ENCODE measurements around the gene GIPC3.

GIPC3 gene

DNA sequence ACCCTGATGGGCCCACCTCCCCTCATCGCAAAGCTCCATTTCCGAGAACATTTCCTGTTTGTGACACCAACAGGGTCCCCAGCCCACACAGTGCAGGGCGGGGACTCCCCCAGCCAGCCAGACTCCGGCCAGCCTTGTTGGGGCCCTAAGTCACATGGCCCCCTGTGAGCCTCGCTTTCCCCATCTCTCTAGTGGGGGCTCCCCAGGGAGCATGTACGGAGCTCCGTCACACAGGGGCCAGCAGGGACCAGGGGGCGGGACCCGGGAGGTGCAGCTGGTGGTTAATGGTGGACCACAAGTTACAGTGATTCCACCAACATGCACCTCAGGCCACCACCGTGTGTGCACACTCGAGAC lies 19.7 kb downstream of the GIPC3 start:
- no peak for DNase-seq (ENCODE audit: low read depth in 2 of 3, low spot score in 2 of 3)

- no peak for DNase-seq (ENCODE audit: low read depth in 2 of 3, low spot score in 2 of 3)
Observed at GRCh38 chr19:3605361-3605760, 20.1 kb downstream of the GIPC3 start.

DNA sequence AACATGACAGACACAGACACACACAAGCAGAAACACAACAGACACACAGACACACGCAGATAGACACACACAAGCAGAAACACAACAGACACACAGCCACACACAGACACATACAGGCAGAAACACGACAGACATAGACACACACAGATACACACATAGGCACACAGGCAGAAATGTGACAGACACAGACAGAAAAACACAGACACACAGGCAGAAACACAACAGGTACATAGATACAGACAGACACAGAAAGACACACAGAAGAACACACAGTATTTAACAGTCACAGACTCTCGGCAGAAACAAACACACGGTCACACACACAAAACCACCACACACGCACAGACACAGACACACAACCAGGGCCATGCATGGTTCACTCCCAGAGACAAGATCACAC lies 20.5 kb downstream of the GIPC3 start:
- no peak for DNase-seq (ENCODE audit: low read depth in 2 of 3, low spot score in 2 of 3)

GRCh38 chr19:3606174-3606689 lies 21.0 kb downstream of the GIPC3 start:
- no peak for DNase-seq (ENCODE audit: low read depth in 2 of 3, low spot score in 2 of 3)

- peak in 2 of 3 experiments; percentile 42 to 52 for DNase-seq (ENCODE audit: low read depth in 2 of 3, low spot score in 2 of 3)
Observed at GRCh38 chr19:3606690-3607289, 21.5 kb downstream of the GIPC3 start, which contains the start of gene TBXA2R. TBXA2R (minus strand) TSS chr19:3606875; CDS start chr19:3600634, 6,241 bp downstream.

DNA sequence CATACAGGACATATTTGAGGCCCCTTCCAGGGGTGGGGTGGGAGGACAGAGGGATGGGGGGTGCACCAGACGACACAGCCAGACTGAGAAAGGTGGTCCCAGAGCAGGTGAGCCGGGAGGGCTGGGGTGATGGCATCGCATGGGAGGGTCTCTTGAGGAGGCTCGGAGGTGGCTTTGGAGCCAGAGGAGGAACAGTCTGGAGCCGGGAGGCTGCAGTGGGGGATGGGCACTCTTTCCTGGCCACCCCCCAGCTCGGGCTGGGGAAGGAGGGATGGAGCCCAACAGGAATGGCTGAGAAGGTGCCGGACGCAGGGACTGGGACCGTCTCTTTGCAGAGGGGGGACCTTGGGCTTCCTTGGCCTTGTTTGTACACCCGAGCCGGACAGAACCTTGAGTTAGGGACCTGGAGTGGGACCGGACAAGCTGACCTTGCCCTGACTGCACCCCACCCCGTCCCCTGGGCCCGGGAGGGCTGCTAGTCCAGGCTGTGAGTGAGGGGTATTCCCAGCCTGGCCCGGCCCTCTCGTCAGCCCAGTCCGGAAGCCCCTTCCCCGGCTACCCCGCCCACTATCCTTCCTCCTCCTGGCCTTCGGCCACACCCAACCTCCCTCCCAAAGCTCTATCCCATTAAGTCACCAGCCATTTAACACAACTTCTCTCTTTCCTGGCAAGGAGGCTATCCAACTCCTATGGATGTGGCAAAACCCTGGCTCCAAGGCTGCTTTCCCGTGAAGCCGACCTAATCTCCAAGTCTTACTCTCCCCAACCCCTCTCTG lies 22.2 kb downstream of the GIPC3 start:
- DNase-seq (ENCODE audit: low read depth in 2 of 3, low spot score in 2 of 3) = no peak

GRCh38 chr19:3608079-3608641 lies 22.9 kb downstream of the GIPC3 start:
- DNase-seq (ENCODE audit: low read depth in 2 of 3, low spot score in 2 of 3) = no peak

GRCh38 chr19:3608750-3609322 lies 23.6 kb downstream of the GIPC3 start:
- DNase-seq (ENCODE audit: low read depth in 2 of 3, low spot score in 2 of 3) = no peak

DNA sequence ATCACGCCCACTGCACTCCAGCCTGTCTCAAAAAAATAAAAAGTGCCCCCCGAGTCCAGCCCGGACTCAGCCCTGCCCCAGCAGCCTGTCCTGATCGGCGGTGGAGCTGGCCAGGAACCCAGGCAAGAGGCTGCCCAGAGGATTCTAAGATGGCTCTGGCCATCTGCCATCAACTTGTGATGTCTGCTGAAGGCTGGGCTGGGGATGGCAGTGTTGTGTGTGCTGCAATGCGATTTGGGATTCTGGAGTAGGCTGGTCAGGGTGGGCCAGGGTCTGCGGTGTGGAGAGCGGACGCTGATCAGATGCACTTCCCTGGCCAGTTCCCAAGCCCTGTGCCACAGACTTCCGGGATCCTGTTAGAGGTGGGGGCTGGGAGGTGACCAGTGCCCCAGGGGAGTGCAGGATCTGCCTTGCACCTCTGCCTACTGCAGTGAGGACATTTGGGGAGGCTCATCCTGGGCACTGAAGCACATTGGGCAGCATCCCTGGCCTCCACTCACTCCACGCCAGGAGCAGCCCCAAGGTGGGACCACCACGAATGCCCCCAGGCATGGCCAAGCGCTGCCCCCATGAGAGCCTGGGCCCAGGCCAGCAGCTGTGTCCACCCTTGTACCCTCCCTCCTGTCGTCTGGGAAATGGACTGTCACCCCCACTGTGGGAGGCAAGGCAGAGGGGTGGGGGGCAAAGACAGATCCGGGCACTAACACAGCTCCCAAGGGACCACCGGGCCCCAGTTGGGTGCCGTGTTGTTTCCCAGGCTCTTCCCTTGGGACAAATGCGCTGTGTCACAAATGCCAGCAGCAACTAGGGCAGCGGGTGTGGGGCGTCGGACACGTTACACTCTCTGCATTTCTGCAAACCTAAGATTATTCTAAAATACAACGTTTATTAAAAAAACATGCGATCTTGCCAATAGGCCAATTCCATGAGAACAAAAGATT lies 24.8 kb downstream of the GIPC3 start:
- no peak for DNase-seq (ENCODE audit: low read depth in 2 of 3, low spot score in 2 of 3)

GRCh38 chr19:3610745-3611717 lies 25.8 kb downstream of the GIPC3 start:
- no peak for DNase-seq (ENCODE audit: low read depth in 2 of 3, low spot score in 2 of 3)

DNA sequence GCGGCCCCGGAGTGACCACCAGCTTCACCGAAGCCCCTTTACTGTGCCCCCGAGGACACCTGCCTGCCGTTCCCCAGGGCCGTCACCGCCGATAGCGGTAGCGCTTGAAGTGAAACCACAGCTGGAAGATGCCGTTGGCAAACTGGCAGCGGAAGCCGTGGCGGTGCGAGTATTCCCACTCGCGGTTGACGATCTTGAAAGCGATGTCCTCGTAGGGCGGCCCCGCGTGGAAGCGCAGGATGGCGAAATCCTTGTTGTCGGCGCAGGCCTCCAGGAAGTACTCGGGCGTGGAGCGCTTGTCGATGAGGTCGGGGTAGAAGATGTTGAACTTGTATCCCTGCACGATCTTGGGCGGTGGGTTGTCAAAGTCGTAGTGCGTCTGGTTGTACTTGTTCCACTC lies 26.6 kb downstream of the GIPC3 start:
- no peak for DNase-seq (ENCODE audit: low read depth in 2 of 3, low spot score in 2 of 3)

GRCh38 chr19:3612330-3612729 lies 27.1 kb downstream of the GIPC3 start:
- DNase-seq (ENCODE audit: low read depth in 2 of 3, low spot score in 2 of 3) = no peak

DNA sequence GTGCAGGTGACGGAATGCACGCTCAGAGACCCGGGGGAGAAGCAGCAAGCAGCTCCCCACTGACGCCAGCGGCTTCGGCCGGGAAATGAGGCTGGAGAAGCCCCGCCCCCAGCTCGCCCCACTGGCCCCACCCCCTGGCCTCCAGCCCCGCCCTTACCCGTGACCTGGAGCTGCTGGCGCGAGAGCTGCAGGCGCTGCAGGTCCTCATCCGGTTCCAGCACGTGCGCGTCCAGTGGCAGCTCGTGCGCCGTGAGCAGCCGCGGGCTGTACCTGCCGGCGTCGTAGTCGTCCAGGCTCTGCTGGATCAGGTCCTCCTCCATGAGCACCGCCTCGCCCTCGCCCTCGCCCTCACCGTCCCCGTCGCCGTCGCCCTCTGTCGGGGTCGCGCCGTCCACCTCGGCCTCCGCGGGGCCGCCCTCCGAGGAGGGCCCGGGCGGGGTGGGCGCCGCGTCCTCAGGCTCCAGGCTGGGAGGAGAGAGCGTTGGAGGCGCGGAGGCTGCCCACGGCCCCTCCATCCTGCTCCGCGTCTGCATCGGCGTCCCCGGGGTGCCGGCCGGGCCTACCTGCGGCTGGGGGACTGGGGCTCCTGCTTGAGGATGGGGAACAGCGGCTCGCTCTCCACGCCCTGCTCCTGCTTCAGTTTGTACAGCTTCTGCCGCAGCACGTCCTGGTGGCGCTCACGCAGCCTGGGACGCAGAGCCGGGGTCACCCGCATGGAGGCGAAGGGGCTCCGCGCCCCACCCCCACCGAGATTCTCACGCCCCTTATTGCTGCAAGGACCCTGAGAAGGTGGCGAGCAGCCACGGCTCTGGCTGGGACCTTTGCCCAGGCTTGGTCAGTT lies 27.8 kb downstream of the GIPC3 start:
- no peak for DNase-seq (ENCODE audit: low read depth in 2 of 3, low spot score in 2 of 3)

DNA sequence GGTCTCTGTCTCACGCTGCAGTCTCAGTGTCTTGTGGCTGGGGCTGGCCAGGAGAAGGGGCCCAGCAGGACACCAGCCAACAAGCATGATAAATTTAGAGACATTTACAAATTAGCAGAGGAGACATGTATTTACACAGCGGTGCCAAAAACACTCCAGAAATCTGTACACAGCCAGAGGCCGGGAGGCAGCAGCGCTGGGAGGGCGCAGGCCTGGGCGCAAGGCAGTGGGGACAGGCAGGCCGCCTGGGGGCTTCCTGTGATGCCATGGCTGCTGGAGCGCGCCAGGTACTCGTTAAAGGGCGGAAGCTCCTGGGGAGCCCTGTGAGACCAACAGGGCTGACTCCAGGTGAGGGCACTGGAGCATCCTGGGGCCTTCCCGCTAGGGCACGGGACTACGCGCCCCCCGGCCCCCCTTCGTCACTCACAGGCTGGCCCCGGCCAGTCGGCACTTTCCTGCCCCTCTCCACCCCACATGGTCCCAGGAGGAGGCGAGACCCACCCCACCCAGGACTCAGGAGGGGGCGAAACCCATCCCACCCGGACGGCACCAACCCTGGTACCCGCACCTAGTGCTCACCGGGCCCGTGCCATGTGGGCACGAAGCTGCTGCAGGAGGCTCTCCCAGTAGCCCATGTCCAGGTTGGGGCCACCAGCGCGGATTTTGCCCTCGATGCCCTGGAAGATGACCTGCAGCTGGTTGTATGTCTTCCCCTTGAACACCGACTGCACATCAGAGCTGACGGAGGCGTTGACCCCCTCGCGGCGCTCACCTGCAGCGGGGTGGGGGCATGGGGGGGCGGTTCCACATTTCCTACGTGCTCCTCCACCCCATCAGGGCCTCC lies 28.8 kb downstream of the GIPC3 start:
- no peak for DNase-seq (ENCODE audit: low read depth in 2 of 3, low spot score in 2 of 3)

DNA sequence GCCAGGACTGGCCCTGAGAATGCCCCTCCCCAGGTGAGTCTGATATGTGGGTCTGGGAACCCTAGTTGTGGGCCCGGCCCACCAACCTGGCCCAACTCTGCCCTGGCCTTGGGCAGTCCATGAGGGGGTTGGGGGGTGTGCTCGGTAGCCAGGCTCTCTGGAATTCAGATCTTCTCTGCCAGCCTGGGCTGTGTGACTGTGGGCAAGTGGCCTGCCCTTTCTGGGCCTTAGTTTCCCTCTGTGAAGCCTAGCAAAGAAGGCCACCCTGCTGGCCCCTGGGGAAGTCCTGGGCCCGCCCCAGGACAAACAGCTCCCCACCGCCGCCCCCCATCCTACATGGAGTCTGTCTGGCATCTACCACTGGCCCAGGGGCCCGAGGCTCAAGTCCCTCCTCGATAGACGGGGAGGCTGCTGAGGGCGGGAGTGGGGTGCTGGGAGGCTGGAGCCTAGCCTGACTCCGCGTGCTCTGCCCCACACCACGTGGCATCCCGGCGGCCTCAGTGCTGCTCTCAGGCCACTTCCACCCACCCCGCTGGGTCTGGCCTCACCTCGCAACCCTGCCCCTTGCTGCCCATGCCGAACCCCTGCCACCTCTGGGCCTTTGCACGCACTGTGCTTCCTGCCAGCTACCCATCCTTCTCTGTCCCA lies 29.7 kb downstream of the GIPC3 start:
- DNase-seq (ENCODE audit: low read depth in 2 of 3, low spot score in 2 of 3) = no peak

DNA sequence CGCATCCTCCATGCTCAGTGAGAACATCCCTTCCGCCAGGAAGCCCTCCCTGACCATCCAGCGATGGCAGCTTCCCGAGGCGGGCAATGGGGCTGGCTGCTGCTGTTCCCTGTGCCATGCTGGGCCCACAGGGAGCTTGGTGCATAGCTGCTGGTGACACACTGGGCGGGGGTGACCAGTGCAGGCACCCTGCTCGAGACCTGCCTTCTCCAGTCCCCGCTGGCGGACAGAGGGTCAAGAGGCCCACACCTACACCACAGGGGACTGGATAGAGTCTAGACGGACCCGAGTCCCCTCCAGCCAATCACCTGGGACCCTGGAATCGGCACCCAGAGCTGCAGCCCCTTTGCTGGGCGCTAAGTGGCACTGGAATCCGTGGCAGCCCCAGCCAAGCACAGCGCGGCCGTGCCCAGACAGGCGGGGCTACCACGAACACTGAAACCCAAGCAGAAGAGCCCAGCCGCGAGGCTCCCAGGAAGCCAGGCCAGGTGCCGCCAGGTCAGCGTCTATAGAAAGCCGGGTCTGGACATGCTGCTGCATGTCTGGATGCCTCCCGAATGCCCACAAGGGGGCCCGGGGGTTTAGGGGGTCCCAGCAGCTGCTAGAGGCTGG lies 30.4 kb downstream of the GIPC3 start:
- no peak for DNase-seq (ENCODE audit: low read depth in 2 of 3, low spot score in 2 of 3)

GRCh38 chr19:3617463-3617862 lies 32.2 kb downstream of the GIPC3 start:
- DNase-seq (ENCODE audit: low read depth in 2 of 3, low spot score in 2 of 3) = no peak
